Stomach (tissue), 9 donors: ENCODE data around the gene TIPARP. TPM values are rescaled to one million over a fixed set of nuclear protein-coding genes. Genes with fewer than 3 reads are reported as not detected.

Experiments used
- DNase-seq, 2 donors: peaks; one replicate each; pipeline versions ENCODE4 v3.0.0 to v3.0.0-alpha.2; 2013 to 2019
- H3K27ac ChIP-seq, 5 donors: fragments of 200-600 bp in 4 of 5; sonication (generic) in 4 of 5; one replicate each; pipeline ENCODE4 v1.5.1; 2013 to 2019; ENCODE audit warnings: mild to moderate bottlenecking in 1 of 5, moderate library complexity in 1 of 5
- H3K27me3 ChIP-seq, 3 donors: fragments of 200-600 bp; sonication (generic); one replicate each; pipeline ENCODE4 v1.5.1; 2017 to 2019; ENCODE audit warnings: mixed run types in 1 of 3
- H3K36me3 ChIP-seq, 4 donors: fragments of 200-600 bp; sonication (generic); 1 replicate in 3 of 4; 2 replicates in 1 of 4; pipeline ENCODE4 v1.5.1; 2016 to 2019
- H3K4me1 ChIP-seq, 4 donors: fragments of 200-600 bp; sonication (generic); one replicate each; pipeline ENCODE4 v1.5.1; 2016 to 2019
- H3K4me3 ChIP-seq, 4 donors: fragments of 200-600 bp; sonication (generic) in 3 of 4; one replicate each; pipeline ENCODE4 v1.5.1; 2016 to 2019; ENCODE audit warnings: mild to moderate bottlenecking in 1 of 4
- H3K9me3 ChIP-seq, 4 donors: fragments of 200-600 bp; sonication (generic); one replicate each; pipeline ENCODE4 v1.5.1; 2016 to 2019
- EP300 ChIP-seq: sonication (generic); formaldehyde crosslinking; IDR thresholded peaks from one replicate; pipeline ENCODE4 v1.6.1; 2017; ENCODE audit warnings: antibody characterized with exemption
- POLR2A ChIP-seq, 4 donors: fragments of 450-650 bp; IDR thresholded peaks; one replicate each; pipeline ENCODE4 v1.6.1; 2016; ENCODE audit warnings: antibody characterized with exemption in 4 of 4, control low read depth in 2 of 4, mild to moderate bottlenecking in 1 of 4, moderate library complexity in 1 of 4
- POLR2AphosphoS5 ChIP-seq, 3 donors: sonication (generic); formaldehyde crosslinking; IDR thresholded peaks; one replicate each; pipeline ENCODE4 v1.6.1; 2016; ENCODE audit warnings: antibody characterized with exemption in 3 of 3
- WGBS, 5 donors: extraction: QIAGEN DNeasy Blood & Tissue Kit in 3 of 5; methylation state at CpG; one replicate each; pipeline versions ENCODE4 v1.1.5 to v1.1.7; 2013 to 2018; 5-methylcytosine and 5-hydroxymethylcytosine counted together
- intact Hi-C: fragments of 100-400 bp; cut with DNase I; formaldehyde crosslinking; loops from one replicate; pipeline ENCODE4 v1.15.1; 2023; ENCODE audit warnings: low total_unique reads
- polyA plus RNA-seq, 3 donors: library from polyadenylated mRNA; stranded (reverse); fragments of 200-250 nt; gene quantifications; one replicate each; pipeline ENCODE4 v1.2.3, GENCODE V29; 2013
- total RNA-seq, 5 donors: library from RNA; depleted of rRNA; stranded (reverse); fragments of >200 nt; gene quantifications; one replicate each; pipeline versions ENCODE4 v1.1.0 to v1.2.3, GENCODE V29; 2014 to 2016
- TF ChIP-seq, protein P1 (sequence below), 7 experiments: fragments of 450-650 bp in 4 of 7; fragments of 200-600 bp in 3 of 7; sonication (generic) in 3 of 7; IDR thresholded peaks; one replicate each; pipeline ENCODE4 v1.5.1; 2016 to 2019; ENCODE audit warnings: antibody characterized with exemption in 7 of 7, control low read depth in 2 of 7, mild to moderate bottlenecking in 1 of 7
- donor health status: healthy with polysubstance abuse.
- donor health status: Bipolar disorder and iron deficiency.
- donor health status: healthy.

Gene TIPARP
- total and polyA plus RNA-seq, 8 donors, result 7.2 to 73.4 (median 22.5) TPM

DNA sequence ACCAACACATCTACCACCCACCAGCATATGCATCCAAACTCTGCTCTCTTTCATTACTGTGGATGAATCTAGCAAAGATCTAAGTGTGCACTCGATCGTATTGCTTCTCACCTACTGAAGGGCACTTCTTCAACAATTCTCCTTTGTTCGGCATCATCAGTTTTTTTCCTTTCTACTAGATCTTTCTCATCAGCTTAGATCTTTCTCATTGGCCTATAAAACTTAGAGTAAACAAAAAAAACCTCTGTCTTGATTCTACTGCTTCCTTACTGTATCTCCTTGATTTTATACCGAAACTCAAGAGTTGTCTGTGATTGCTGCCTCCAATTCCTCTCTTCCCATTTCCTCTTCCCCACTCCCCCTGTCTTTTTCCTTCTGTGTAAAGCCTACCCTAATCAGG, 36.1 kb upstream of the TIPARP start:
- DNase-seq, result no peak
- no peaks in the 10 kb centered on the region for H3K9me3 ChIP-seq
- no peak overlapping the region for H3K4me3 ChIP-seq
- H3K4me1 ChIP-seq, result peaks cover 0 to 6% (median 1%) of the 10 kb centered on the region in 4 donors
- WGBS, 5 donors, result 68 to 89% (median 73%) methylated on average over 4 of the region's 4 CpGs
- TF ChIP-seq, protein P1, sequence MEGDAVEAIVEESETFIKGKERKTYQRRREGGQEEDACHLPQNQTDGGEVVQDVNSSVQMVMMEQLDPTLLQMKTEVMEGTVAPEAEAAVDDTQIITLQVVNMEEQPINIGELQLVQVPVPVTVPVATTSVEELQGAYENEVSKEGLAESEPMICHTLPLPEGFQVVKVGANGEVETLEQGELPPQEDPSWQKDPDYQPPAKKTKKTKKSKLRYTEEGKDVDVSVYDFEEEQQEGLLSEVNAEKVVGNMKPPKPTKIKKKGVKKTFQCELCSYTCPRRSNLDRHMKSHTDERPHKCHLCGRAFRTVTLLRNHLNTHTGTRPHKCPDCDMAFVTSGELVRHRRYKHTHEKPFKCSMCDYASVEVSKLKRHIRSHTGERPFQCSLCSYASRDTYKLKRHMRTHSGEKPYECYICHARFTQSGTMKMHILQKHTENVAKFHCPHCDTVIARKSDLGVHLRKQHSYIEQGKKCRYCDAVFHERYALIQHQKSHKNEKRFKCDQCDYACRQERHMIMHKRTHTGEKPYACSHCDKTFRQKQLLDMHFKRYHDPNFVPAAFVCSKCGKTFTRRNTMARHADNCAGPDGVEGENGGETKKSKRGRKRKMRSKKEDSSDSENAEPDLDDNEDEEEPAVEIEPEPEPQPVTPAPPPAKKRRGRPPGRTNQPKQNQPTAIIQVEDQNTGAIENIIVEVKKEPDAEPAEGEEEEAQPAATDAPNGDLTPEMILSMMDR (IDR thresholded peaks at IDR 0.05), result no peak
- TF ChIP-seq POLR2AphosphoS5 (IDR thresholded peaks at IDR 0.05) (no peak), POLR2A (IDR thresholded peaks at IDR 0.05) (no peak), EP300 (no peak)
- intact Hi-C loops, result no loop called here
- H3K36me3 ChIP-seq, result no peaks in the 10 kb centered on the region
- H3K27me3 ChIP-seq, result no peaks in the 10 kb centered on the region
- no peak overlapping the region for H3K27ac ChIP-seq

- Histone ChIP-seq H3K27me3 (no peaks in the 10 kb centered on the region), H3K36me3 (no peaks in the 10 kb centered on the region), H3K9me3 (no peaks in the 10 kb centered on the region), H3K4me1 (peaks cover 0 to 13% (median 6%) of the 10 kb centered on the region in 4 donors), H3K27ac (no peak overlapping the region), H3K4me3 (no peak overlapping the region)
- DNase-seq, result no peak
- TF ChIP-seq POLR2A (IDR thresholded peaks at IDR 0.05) (no peak), POLR2AphosphoS5 (IDR thresholded peaks at IDR 0.05) (no peak), EP300 (no peak)
- TF ChIP-seq, protein P1 (IDR thresholded peaks at IDR 0.05), result no peak
- intact Hi-C loops, result no loop called here
Observed at GRCh38 chr3:156639414-156640023, 34.9 kb upstream of the TIPARP start.

DNA sequence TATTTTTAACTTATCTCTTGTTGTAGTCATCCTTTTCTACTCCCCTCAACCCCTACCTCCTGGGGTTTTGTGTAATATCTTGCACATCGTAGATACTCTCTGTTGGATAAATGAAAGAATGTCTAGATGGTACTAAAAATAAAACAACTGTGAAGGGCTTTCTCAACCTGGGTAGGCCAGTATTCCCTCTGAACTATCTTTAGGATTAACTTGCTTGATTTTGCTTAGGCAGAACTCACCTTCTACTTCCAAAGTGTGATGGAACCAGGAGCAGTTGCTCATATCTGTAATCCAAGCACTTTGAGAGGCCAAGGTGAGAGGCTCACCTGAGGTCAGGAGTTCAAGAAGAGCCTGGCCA, 32.8 kb upstream of the TIPARP start:
- no peaks in the 10 kb centered on the region for H3K27me3 ChIP-seq
- WGBS, 5 donors, result 0 to 52% (median 0%) methylated on average over 1 of the region's 1 CpG
- H3K27ac ChIP-seq, result no peak overlapping the region
- no peaks in the 10 kb centered on the region for H3K36me3 ChIP-seq
- no peak overlapping the region for H3K4me3 ChIP-seq
- H3K4me1 ChIP-seq, result peaks cover 0 to 13% (median 6%) of the 10 kb centered on the region in 4 donors
- TF ChIP-seq, protein P1 (IDR thresholded peaks at IDR 0.05), result no peak
- TF ChIP-seq POLR2AphosphoS5 (IDR thresholded peaks at IDR 0.05) (no peak), POLR2A (IDR thresholded peaks at IDR 0.05) (no peak), EP300 (no peak)
- DNase-seq, result no peak
- H3K9me3 ChIP-seq, result no peaks in the 10 kb centered on the region
- intact Hi-C loops, result no loop called here

- H3K36me3 ChIP-seq, result no peaks in the 10 kb centered on the region
- WGBS, 5 donors, result 64 to 74% (median 70%) methylated on average over 7 to 8 of the region's 8 CpGs
- TF ChIP-seq POLR2AphosphoS5 (IDR thresholded peaks at IDR 0.05) (no peak), EP300 (no peak), POLR2A (IDR thresholded peaks at IDR 0.05) (no peak)
- TF ChIP-seq, protein P1 (IDR thresholded peaks at IDR 0.05), result no peak
- DNase-seq, result no peak
- no peak overlapping the region for H3K27ac ChIP-seq
- peaks cover 0 to 13% (median 6%) of the 10 kb centered on the region in 4 donors for H3K4me1 ChIP-seq
- H3K27me3 ChIP-seq, result no peaks in the 10 kb centered on the region
- H3K4me3 ChIP-seq, result no peak overlapping the region
- intact Hi-C loops, result no loop called here
- H3K9me3 ChIP-seq, result no peaks in the 10 kb centered on the region
Observed at GRCh38 chr3:156642750-156643728, 31.4 kb upstream of the TIPARP start.
